K562 (cell line): ENCODE data around the gene GPR119. TPM values are rescaled to one million over a fixed set of nuclear protein-coding genes. Genes with fewer than 3 reads are reported as not detected.

Experiments
- ATAC-seq: fragments of 200-7000 bp; cut with Tn5 transposase; 3 replicates; pipeline ENCODE4 v1.9.1; 2020; ENCODE audit warnings: moderate library complexity
- BruUV-seq: library from RNA; stranded (reverse); fragments of 400-500 nt; replicated peaks from 2 replicates; lab custom pipeline; 2021; lab: Mats Ljungman, UMichigan
- CTCF ChIA-PET: fragments of 300-600 bp; formaldehyde crosslinking; extraction: SDS; loops from one replicate; lab custom pipeline; 2021; ENCODE audit warnings: low intra/inter-chr PET ratio; lab: Yijun Ruan, JAX
- POLR2A ChIA-PET: fragments of 300-600, 350-650 bp; sonication (Branson Sonifier 250); formaldehyde crosslinking; extraction: SDS; loops from one replicate; lab custom pipeline; 2021; ENCODE audit warnings: antibody characterized with exemption, inconsistent platforms; lab: Yijun Ruan, JAX
- DNase-seq, 4 experiments: peaks; one replicate each; pipeline versions ENCODE4 v3.0.0 to v3.0.0-alpha.2; 2011 to 2018; ENCODE audit warnings: low spot score in 3 of 4, mixed read lengths in 3 of 4; ENCODE audit errors: extremely low read depth in 1 of 4
- FAIRE-seq: peaks from 2 replicates; lab custom pipeline; 2011; peaks lifted over from hg19 to GRCh38; lab: Jason Lieb, UNC
- H2AFZ ChIP-seq: 2 replicates; pipeline ENCODE4 v1.6.0; 2011; ENCODE audit warnings: low read depth, low read length, control low read depth, inconsistent platforms
- H3K27ac ChIP-seq: fragments of 200-600 bp; 3 replicates; pipeline ENCODE4 v1.8.0; 2011; ENCODE audit warnings: low read depth, mild to moderate bottlenecking, control low read depth, inconsistent platforms, low read length, moderate library complexity, mixed read lengths; ENCODE audit errors: extremely low read depth
- H3K27me3 ChIP-seq, 2 experiments: fragments of 300-600 bp in 1 of 2; 2 replicates in 1 of 2; 3 replicates in 1 of 2; pipeline versions ENCODE4 v1.6.0 to v1.8.0; 2011; ENCODE audit warnings: inconsistent platforms in 2 of 2, low read length in 2 of 2, mild to moderate bottlenecking in 1 of 2, mixed read lengths in 1 of 2, moderate library complexity in 1 of 2; ENCODE audit not compliant: control insufficient read depth in 2 of 2, insufficient read depth in 2 of 2
- H3K36me3 ChIP-seq: fragments of 300-600 bp; 3 replicates; pipeline ENCODE4 v1.8.0; 2011; ENCODE audit warnings: mild to moderate bottlenecking, low read length, inconsistent platforms; ENCODE audit not compliant: control insufficient read depth, insufficient read depth
- H3K4me1 ChIP-seq, 2 experiments: fragments of 200-600 bp in 1 of 2; replicated peaks in 1 of 2; 2 replicates in 1 of 2; 3 replicates in 1 of 2; pipeline versions ENCODE4 v1.5.1 to v1.8.0; 2011; ENCODE audit warnings: inconsistent platforms in 2 of 2, low read length in 2 of 2, mild to moderate bottlenecking in 1 of 2, mixed read lengths in 1 of 2, moderate library complexity in 1 of 2; ENCODE audit not compliant: control insufficient read depth in 2 of 2, insufficient read depth in 2 of 2
- H3K4me2 ChIP-seq: 2 replicates; pipeline ENCODE4 v1.6.1; 2011; ENCODE audit warnings: low read length, control low read depth, inconsistent platforms, mixed read lengths; ENCODE audit not compliant: insufficient read depth
- H3K4me3 ChIP-seq: fragments of 200-600 bp; sonication (generic), shearing (Covaris generic); 2 replicates; pipeline ENCODE4 v1.5.1; 2016; ENCODE audit warnings: control low read depth, inconsistent platforms
- H3K79me2 ChIP-seq: fragments of 200-600 bp; 3 replicates; pipeline ENCODE4 v1.8.0; 2011; ENCODE audit warnings: low read length, inconsistent platforms; ENCODE audit not compliant: control insufficient read depth, insufficient read depth
- H3K9ac ChIP-seq, 2 experiments: 2 replicates each; pipeline versions ENCODE4 v1.6.0 to v1.6.1; 2011; ENCODE audit warnings: low read depth in 2 of 2, low read length in 2 of 2, control low read depth in 1 of 2, inconsistent platforms in 1 of 2, mild to moderate bottlenecking in 1 of 2, mixed read lengths in 1 of 2; ENCODE audit not compliant: insufficient read depth in 1 of 2
- H3K9me1 ChIP-seq: one replicate; pipeline ENCODE4 v1.6.0; 2011; ENCODE audit warnings: inconsistent platforms, mild to moderate bottlenecking, low read length, moderate library complexity; ENCODE audit not compliant: control insufficient read depth, insufficient read depth
- H3K9me3 ChIP-seq: replicated peaks from 2 replicates; pipeline ENCODE4 v1.5.1; 2011; ENCODE audit warnings: low read depth, low read length, inconsistent platforms; ENCODE audit not compliant: control insufficient read depth, insufficient read depth
- H4K20me1 ChIP-seq: replicated peaks from 2 replicates; pipeline ENCODE4 v1.6.1; 2011; ENCODE audit warnings: low read length, inconsistent platforms, mixed read lengths; ENCODE audit not compliant: control insufficient read depth, insufficient read depth
- HDAC8 ChIP-seq: fragments of 450-650 bp; IDR thresholded peaks from 2 replicates; pipeline ENCODE4 v1.6.1; 2016; ENCODE audit warnings: mild to moderate bottlenecking, missing genetic modification characterization, moderate library complexity, missing compliant biosample characterization
- RBBP5 ChIP-seq: fragments of 200-600 bp; sonication (generic); IDR thresholded peaks from 2 replicates; pipeline ENCODE4 v1.6.1; 2012; ENCODE audit warnings: borderline replicate concordance, mild to moderate bottlenecking, low read length, control low read depth, inconsistent platforms; ENCODE audit not compliant: insufficient read depth, poor library complexity, severe bottlenecking
- SREBF1 ChIP-seq: fragments of 150-350 bp; IDR thresholded peaks from 2 replicates; pipeline ENCODE4 v1.6.1; 2014; ENCODE audit warnings: antibody characterized with exemption, low read depth, low read length, borderline replicate concordance
- ZNF79 ChIP-seq: fragments of 250-450 bp; sonication (Bioruptor Pico); IDR thresholded peaks from 2 replicates; pipeline ENCODE4 v1.4.0; 2020; ENCODE audit warnings: low read depth, mild to moderate bottlenecking, moderate library complexity
- WGBS: fragments of 100-300 bp; shearing (Covaris generic); methylation state at CpG from one replicate; pipeline ENCODE4 v1.1.6; 2016; ENCODE audit warnings: low coverage, mixed read lengths; ENCODE audit not compliant: insufficient coverage; ENCODE audit errors: missing lambda C conversion rate; 5-methylcytosine and 5-hydroxymethylcytosine counted together
- in situ Hi-C: fragments of 300-500 bp; cut with MboI; formaldehyde crosslinking; loops from 4 replicates; pipeline ENCODE4 v1.15.0; 2018; ENCODE audit warnings: inconsistent platforms, mixed read lengths
- intact Hi-C: fragments of 100-400 bp; cut with micrococcal nuclease; formaldehyde crosslinking; loops from 2 replicates; pipeline ENCODE4 v1.14.2; 2022
- polyA plus RNA-seq, 8 experiments: library from polyadenylated mRNA; depleted of rRNA in 4 of 8; stranded (reverse) in 5 of 8; unstranded in 3 of 8; fragments of >200 nt; fragmentation: Nextera tagmentation in 2 of 8; fragmentation: Illumina TruSeq in 1 of 8; extraction: Ambion mirVana in 2 of 8; extraction: Trizol in 1 of 8; gene quantifications; 2 replicates each; pipeline versions ENCODE4 v1.2.1 to v1.2.3, GENCODE V29; 2011 to 2014; ENCODE audit warnings: inconsistent platforms in 1 of 8, missing spikeins in 1 of 8
- total RNA-seq, 7 experiments: library from RNA; depleted of rRNA in 6 of 7; stranded (reverse); fragments of >200 nt in 6 of 7; fragmentation: Illumina TruSeq in 2 of 7; extraction: Trizol in 2 of 7; gene quantifications; 2 replicates each; pipeline versions ENCODE4 v1.2.1 to v1.2.3, GENCODE V29; 2011 to 2021; ENCODE audit warnings: low replicate concordance in 1 of 7
- TF ChIP-seq, protein P1 (sequence below), 3 experiments: fragments of 200-800 bp in 1 of 3; sonication (Bioruptor generic) in 1 of 3; sonication (generic) in 1 of 3; formaldehyde crosslinking in 1 of 3; IDR thresholded peaks; 2 replicates each; pipeline versions ENCODE4 v1.6.1 to v1.8.0; 2016 to 2022; ENCODE audit warnings: mild to moderate bottlenecking in 2 of 3, missing compliant biosample characterization in 2 of 3, missing genetic modification characterization in 2 of 3, missing genetic modification reagents in 1 of 3
- TF ChIP-seq, protein P2 (sequence below): fragments of 450-650 bp; IDR thresholded peaks from 2 replicates; pipeline ENCODE4 v1.6.1; 2018; ENCODE audit warnings: mild to moderate bottlenecking, low read depth; ENCODE audit not compliant: partially characterized antibody
- TF ChIP-seq, protein P3 (sequence below): fragments of 450-650 bp; IDR thresholded peaks from 2 replicates; pipeline ENCODE4 v1.7.1; 2018; ENCODE audit warnings: mild to moderate bottlenecking, low read depth; ENCODE audit not compliant: partially characterized antibody
- TF ChIP-seq, protein P4 (sequence below): sonication (generic); formaldehyde crosslinking; IDR thresholded peaks from 2 replicates; pipeline ENCODE4 v1.8.0; 2022; ENCODE audit warnings: missing genetic modification reagents, mild to moderate bottlenecking, moderate library complexity, borderline replicate concordance
- TF ChIP-seq, protein P5 (sequence below): fragments of 250-450 bp; sonication (Bioruptor Pico); IDR thresholded peaks from 2 replicates; pipeline ENCODE4 v1.8.0; 2021; ENCODE audit warnings: moderate library complexity, mild to moderate bottlenecking, inconsistent platforms
- TF ChIP-seq, protein P6 (sequence below): fragments of 200-800 bp; sonication (Bioruptor generic); IDR thresholded peaks from 2 replicates; pipeline ENCODE4 v1.6.1; 2017; ENCODE audit warnings: missing genetic modification characterization, missing compliant biosample characterization

The GPR119 gene
- total and polyA plus RNA-seq, 9 of the 15 experiments (the other 6 are each of a cell fraction or from before 2014, with no cell fraction given), result not detected

DNA sequence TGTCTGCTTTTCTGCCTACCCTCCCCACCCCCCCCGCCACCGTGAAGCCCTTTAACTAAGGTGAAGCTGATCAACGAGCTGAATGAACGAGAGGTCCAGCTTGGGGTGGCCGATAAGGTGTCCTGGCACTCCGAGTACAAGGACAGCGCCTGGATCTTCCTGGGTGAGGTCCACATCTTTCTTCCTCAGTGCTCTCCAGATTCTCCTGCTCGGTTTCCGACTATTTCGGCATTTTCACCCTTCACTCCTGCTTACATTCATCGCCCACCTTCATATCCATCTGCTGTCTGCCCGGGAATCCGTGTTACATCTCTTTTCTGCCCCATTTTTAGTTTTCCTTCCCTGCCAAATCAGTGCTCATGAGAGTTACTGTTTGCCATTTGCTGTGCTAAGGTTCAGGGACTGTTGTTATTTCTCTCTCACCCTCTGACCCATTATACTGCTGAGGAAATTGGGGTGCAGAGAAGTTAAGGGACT is 16.8 kb upstream of the GPR119 start:
- intact Hi-C loops, result no loop called here
- Histone ChIP-seq H3K27ac (peak overlapping the region; percentile 92), H3K4me1 (no peaks in the 10 kb centered on the region; a peak in 2 of 5 replicates), H3K36me3 (peaks cover 19% of the 10 kb centered on the region; the same call in 2 of the 3 replicates), H3K4me3 (peak overlapping the region; percentile 68), H3K9ac (peak overlapping the region; percentile 92 to 99), H3K79me2 (peaks cover 27% of the 10 kb centered on the region), H2AFZ (peak overlapping the region; percentile 99), H3K27me3 (no peaks in the 10 kb centered on the region), H3K9me1 (no peaks in the 10 kb centered on the region), H4K20me1 (no peaks in the 10 kb centered on the region), H3K9me3 (no peaks in the 10 kb centered on the region; the same call in 1 of the 2 replicates), H3K4me2 (peak overlapping the region; percentile 99)
- BruUV-seq, result TSS peak; percentile 71
- ChIA-PET POLR2A (interaction anchor here (0.5 to 1.1 kb wide), 5 partner anchors 10 to 208 kb away, joined by 3 to 5 read pairs (median 3); partner anchors contain the start of gene ZNF280C), CTCF (no interaction called here)
- in situ Hi-C loops, result no loop called here
- no peak for FAIRE-seq
- no peak for DNase-seq
- WGBS, result 0% methylated on average over 6 of the region's 13 CpGs
- ATAC-seq, result peak; percentile 5; the same call in 1 of the 3 replicates
- TF ChIP-seq, protein P1, sequence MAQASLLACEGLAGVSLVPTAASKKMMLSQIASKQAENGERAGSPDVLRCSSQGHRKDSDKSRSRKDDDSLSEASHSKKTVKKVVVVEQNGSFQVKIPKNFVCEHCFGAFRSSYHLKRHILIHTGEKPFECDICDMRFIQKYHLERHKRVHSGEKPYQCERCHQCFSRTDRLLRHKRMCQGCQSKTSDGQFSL (CRISPR knock-in tag; IDR thresholded peaks at IDR 0.05), result no peak
- TF ChIP-seq, protein P1 (tag; IDR thresholded peaks at IDR 0.05), result 0 out of 4 replicates have a peak, but pooled peaks of 1 of the 2 experiments have one; percentile 22
- TF ChIP-seq, protein P2, sequence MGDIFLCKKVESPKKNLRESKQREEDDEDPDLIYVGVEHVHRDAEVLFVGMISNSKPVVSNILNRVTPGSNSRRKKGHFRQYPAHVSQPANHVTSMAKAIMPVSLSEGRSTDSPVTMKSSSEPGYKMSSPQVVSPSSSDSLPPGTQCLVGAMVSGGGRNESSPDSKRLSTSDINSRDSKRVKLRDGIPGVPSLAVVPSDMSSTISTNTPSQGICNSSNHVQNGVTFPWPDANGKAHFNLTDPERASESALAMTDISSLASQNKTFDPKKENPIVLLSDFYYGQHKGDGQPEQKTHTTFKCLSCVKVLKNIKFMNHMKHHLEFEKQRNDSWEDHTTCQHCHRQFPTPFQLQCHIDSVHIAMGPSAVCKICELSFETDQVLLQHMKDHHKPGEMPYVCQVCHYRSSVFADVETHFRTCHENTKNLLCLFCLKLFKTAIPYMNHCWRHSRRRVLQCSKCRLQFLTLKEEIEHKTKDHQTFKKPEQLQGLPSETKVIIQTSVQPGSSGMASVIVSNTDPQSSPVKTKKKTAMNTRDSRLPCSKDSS, result no peak
- TF ChIP-seq ZNF79 (CRISPR knock-in tag), result no peak
- TF ChIP-seq, protein P3, sequence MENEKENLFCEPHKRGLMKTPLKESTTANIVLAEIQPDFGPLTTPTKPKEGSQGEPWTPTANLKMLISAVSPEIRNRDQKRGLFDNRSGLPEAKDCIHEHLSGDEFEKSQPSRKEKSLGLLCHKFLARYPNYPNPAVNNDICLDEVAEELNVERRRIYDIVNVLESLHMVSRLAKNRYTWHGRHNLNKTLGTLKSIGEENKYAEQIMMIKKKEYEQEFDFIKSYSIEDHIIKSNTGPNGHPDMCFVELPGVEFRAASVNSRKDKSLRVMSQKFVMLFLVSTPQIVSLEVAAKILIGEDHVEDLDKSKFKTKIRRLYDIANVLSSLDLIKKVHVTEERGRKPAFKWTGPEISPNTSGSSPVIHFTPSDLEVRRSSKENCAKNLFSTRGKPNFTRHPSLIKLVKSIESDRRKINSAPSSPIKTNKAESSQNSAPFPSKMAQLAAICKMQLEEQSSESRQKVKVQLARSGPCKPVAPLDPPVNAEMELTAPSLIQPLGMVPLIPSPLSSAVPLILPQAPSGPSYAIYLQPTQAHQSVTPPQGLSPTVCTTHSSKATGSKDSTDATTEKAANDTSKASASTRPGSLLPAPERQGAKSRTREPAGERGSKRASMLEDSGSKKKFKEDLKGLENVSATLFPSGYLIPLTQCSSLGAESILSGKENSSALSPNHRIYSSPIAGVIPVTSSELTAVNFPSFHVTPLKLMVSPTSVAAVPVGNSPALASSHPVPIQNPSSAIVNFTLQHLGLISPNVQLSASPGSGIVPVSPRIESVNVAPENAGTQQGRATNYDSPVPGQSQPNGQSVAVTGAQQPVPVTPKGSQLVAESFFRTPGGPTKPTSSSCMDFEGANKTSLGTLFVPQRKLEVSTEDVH, result no peak
- TF ChIP-seq RBBP5, result peak; percentile 4
- TF ChIP-seq HDAC8 (tag), result no peak
- TF ChIP-seq, protein P4, sequence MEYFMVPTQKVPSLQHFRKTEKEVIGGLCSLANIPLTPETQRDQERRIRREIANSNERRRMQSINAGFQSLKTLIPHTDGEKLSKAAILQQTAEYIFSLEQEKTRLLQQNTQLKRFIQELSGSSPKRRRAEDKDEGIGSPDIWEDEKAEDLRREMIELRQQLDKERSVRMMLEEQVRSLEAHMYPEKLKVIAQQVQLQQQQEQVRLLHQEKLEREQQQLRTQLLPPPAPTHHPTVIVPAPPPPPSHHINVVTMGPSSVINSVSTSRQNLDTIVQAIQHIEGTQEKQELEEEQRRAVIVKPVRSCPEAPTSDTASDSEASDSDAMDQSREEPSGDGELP, result 0 out of 2 replicates have a peak, but pooled peaks have one; percentile 2
- TF ChIP-seq, protein P5, sequence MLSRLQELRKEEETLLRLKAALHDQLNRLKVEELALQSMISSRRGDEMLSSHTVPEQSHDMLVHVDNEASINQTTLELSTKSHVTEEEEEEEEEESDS (CRISPR knock-in tag), result no peak
- TF ChIP-seq SREBF1, result no peak
- TF ChIP-seq, protein P6, sequence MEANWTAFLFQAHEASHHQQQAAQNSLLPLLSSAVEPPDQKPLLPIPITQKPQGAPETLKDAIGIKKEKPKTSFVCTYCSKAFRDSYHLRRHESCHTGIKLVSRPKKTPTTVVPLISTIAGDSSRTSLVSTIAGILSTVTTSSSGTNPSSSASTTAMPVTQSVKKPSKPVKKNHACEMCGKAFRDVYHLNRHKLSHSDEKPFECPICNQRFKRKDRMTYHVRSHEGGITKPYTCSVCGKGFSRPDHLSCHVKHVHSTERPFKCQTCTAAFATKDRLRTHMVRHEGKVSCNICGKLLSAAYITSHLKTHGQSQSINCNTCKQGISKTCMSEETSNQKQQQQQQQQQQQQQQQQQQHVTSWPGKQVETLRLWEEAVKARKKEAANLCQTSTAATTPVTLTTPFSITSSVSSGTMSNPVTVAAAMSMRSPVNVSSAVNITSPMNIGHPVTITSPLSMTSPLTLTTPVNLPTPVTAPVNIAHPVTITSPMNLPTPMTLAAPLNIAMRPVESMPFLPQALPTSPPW (CRISPR knock-in tag), result peak; percentile 7; the same call in 1 of the 2 replicates
